HCT116 (cell line): ENCODE data around the gene SRCAP. TPM values are rescaled to one million over a fixed set of nuclear protein-coding genes. Genes with fewer than 3 reads are reported as not detected.

ENCODE experiments used
- ATAC-seq: fragments of 200-7000 bp; cut with Tn5 transposase; 2 replicates; pipeline ENCODE4 v1.9.1; 2020; ENCODE audit warnings: mild to moderate bottlenecking, moderate library complexity
- BruUV-seq: library from RNA; stranded (reverse); fragments of 400-500 nt; replicated peaks from 2 replicates; lab custom pipeline; 2021; lab: Mats Ljungman, UMichigan
- CTCF ChIA-PET: fragments of 300-600 bp; sonication (Branson Sonifier 250); formaldehyde crosslinking; loops from one replicate; lab custom pipeline; 2021; ENCODE audit warnings: antibody characterized with exemption; lab: Charles Lee
- POLR2A ChIA-PET: fragments of 300-600, 350-600 bp; sonication (Branson Sonifier 250); formaldehyde crosslinking; loops from one replicate; lab custom pipeline; 2021; ENCODE audit warnings: antibody characterized with exemption; lab: Charles Lee
- RAD21 ChIA-PET, 2 experiments: fragments of 300-600 bp; sonication (Branson Sonifier 250); formaldehyde crosslinking; loops; one replicate each; lab custom pipeline; 2023; ENCODE audit warnings: low total read pairs in 2 of 2; ENCODE audit not compliant: uncharacterized antibody in 2 of 2, unreplicated experiment in 2 of 2, low non-redundant PET in 1 of 2; lab: Charles Lee
- DNase-seq: peaks from one replicate; pipeline ENCODE4 v3.0.0-alpha.2; 2010; ENCODE audit warnings: low read depth, low spot score
- H2AFZ ChIP-seq: fragments of 200-600 bp; shearing (Covaris generic), sonication (generic); 2 replicates; pipeline ENCODE4 v1.6.1; 2017; ENCODE audit warnings: low read depth, mixed run types, mixed read lengths, antibody characterized with exemption, low read length; ENCODE audit not compliant: poor library complexity, severe bottlenecking
- H3K27ac ChIP-seq: 2 replicates; pipeline ENCODE4 v1.5.1; 2012; ENCODE audit warnings: low read depth, low read length
- H3K27me3 ChIP-seq: fragments of 200-600 bp; sonication (generic); 2 replicates; pipeline ENCODE4 v1.6.1; 2016; ENCODE audit warnings: mixed run types, low read length, mixed read lengths; ENCODE audit not compliant: insufficient read depth
- H3K36me3 ChIP-seq, 2 experiments: fragments of 200-500 bp in 1 of 2; fragments of 200-600 bp in 1 of 2; sonication (Bioruptor generic) in 1 of 2; sonication (generic) in 1 of 2; 2 replicates each; pipeline versions ENCODE4 v1.5.1 to v1.6.1; 2014 to 2016; ENCODE audit warnings: low read length in 2 of 2, inconsistent platforms in 1 of 2, mixed read lengths in 1 of 2, mixed run types in 1 of 2; ENCODE audit not compliant: insufficient read depth in 2 of 2, control insufficient read depth in 1 of 2
- H3K4me1 ChIP-seq, 2 experiments: fragments of 200-600 bp in 1 of 2; sonication (generic) in 1 of 2; 2 replicates each; pipeline versions ENCODE4 v1.5.1 to v1.6.1; 2012 to 2017; ENCODE audit warnings: low read length in 2 of 2, inconsistent platforms in 1 of 2, mild to moderate bottlenecking in 1 of 2, mixed read lengths in 1 of 2, mixed run types in 1 of 2, moderate library complexity in 1 of 2; ENCODE audit not compliant: insufficient read depth in 2 of 2, control insufficient read depth in 1 of 2
- H3K4me2 ChIP-seq: fragments of 200-600 bp; sonication (generic); 2 replicates; pipeline ENCODE4 v1.6.1; 2017; ENCODE audit warnings: mixed run types, low read length, mixed read lengths
- H3K4me3 ChIP-seq, 2 experiments: fragments of 200-600 bp in 1 of 2; sonication (generic) in 1 of 2; replicated peaks in 1 of 2; 2 replicates each; pipeline ENCODE4 v1.5.1; 2011 to 2016; ENCODE audit warnings: low read length in 2 of 2, control low read depth in 1 of 2, low read depth in 1 of 2, mild to moderate bottlenecking in 1 of 2, mixed read lengths in 1 of 2, mixed run types in 1 of 2
- H3K79me2 ChIP-seq: fragments of 200-600 bp; sonication (generic); 2 replicates; pipeline ENCODE4 v1.6.1; 2017; ENCODE audit warnings: mild to moderate bottlenecking, mixed run types, low read length, moderate library complexity, mixed read lengths; ENCODE audit not compliant: insufficient read depth
- H3K9ac ChIP-seq: fragments of 200-600 bp; sonication (generic); 2 replicates; pipeline ENCODE4 v1.6.1; 2016; ENCODE audit warnings: low read length, mixed read lengths
- H3K9me2 ChIP-seq: fragments of 200-600 bp; sonication (generic), shearing (Covaris generic); 2 replicates; pipeline ENCODE4 v1.6.1; 2017; ENCODE audit warnings: mixed run types, mild to moderate bottlenecking, moderate library complexity; ENCODE audit not compliant: insufficient read depth
- H3K9me3 ChIP-seq, 2 experiments: fragments of 200-500 bp in 1 of 2; fragments of 200-600 bp in 1 of 2; sonication (Bioruptor generic) in 1 of 2; sonication (generic) in 1 of 2; 2 replicates each; pipeline ENCODE4 v1.6.1; 2014 to 2017; ENCODE audit warnings: low read length in 2 of 2, mixed read lengths in 2 of 2, inconsistent platforms in 1 of 2, low read depth in 1 of 2, mild to moderate bottlenecking in 1 of 2, mixed run types in 1 of 2, moderate library complexity in 1 of 2; ENCODE audit not compliant: control insufficient read depth in 1 of 2, insufficient read depth in 1 of 2
- H4K20me1 ChIP-seq: fragments of 200-600 bp; sonication (generic), shearing (Covaris generic); 2 replicates; pipeline ENCODE4 v1.6.1; 2017; ENCODE audit warnings: mixed run types, mild to moderate bottlenecking, moderate library complexity; ENCODE audit not compliant: insufficient read depth
- EGR1 ChIP-seq: IDR thresholded peaks from 2 replicates; pipeline ENCODE4 v1.6.1; 2012; ENCODE audit warnings: low read depth
- FOSL1 ChIP-seq: IDR thresholded peaks from 2 replicates; pipeline ENCODE4 v1.6.1; 2012; ENCODE audit warnings: low read depth
- JUND ChIP-seq: IDR thresholded peaks from 2 replicates; pipeline ENCODE4 v1.6.1; 2012
- RAD21 ChIP-seq: IDR thresholded peaks from 2 replicates; pipeline ENCODE4 v1.6.1; 2012; ENCODE audit warnings: low read depth, mild to moderate bottlenecking
- REST ChIP-seq: IDR thresholded peaks from 2 replicates; pipeline ENCODE4 v1.6.1; 2012; ENCODE audit warnings: low read depth
- SRF ChIP-seq: IDR thresholded peaks from 2 replicates; pipeline ENCODE4 v1.6.1; 2012; ENCODE audit warnings: low read depth
- YY1 ChIP-seq: IDR thresholded peaks from 2 replicates; pipeline ENCODE4 v1.6.1; 2011; ENCODE audit warnings: low read length, low read depth, moderate library complexity, mild to moderate bottlenecking; ENCODE audit not compliant: insufficient replicate concordance; ENCODE audit errors: extremely low read depth
- ZNF274 ChIP-seq: fragments of 200-500 bp; sonication (Bioruptor generic); IDR thresholded peaks from 2 replicates; pipeline ENCODE4 v1.6.1; 2014; ENCODE audit warnings: mild to moderate bottlenecking, low read depth, low read length, inconsistent platforms
- intact Hi-C: fragments of 100-400 bp; cut with micrococcal nuclease; formaldehyde crosslinking; loops from 2 replicates; pipeline ENCODE4 v1.10.0; 2022
- total RNA-seq: library from RNA; stranded (reverse); gene quantifications from one replicate; pipeline ENCODE4 v1.2.1, GENCODE V29; 2021; ENCODE audit not compliant: unreplicated experiment

The SRCAP gene
- total RNA-seq, 1 experiment from 2014 or later = 59.6 TPM

GRCh38 chr16:30741461-30741914, 42.5 kb downstream of the SRCAP start (continued):
- TF ChIP-seq REST = no peak

- CTCF ChIA-PET = no interaction called here
- RAD21 ChIA-PET = no interaction called here
- no TSS peak for BruUV-seq
- H3K36me3 ChIP-seq = peaks cover 8 to 30% of the 10 kb centered on the region in 2 experiments; a peak in 3 of 4 replicates
- no peaks in the 10 kb centered on the region for H3K9me3 ChIP-seq
- POLR2A ChIA-PET = no interaction called here
- DNase-seq (no peak), ATAC-seq (no peak)
- H3K27ac ChIP-seq = no peak overlapping the region; the same call in 1 of the 2 replicates
- H3K27me3 ChIP-seq = no peaks in the 10 kb centered on the region
- no peak overlapping the region for H3K4me2 ChIP-seq
- intact Hi-C loops = no loop called here
- TF ChIP-seq FOSL1 (no peak), JUND (no peak), ZNF274 (no peak), EGR1 (no peak), RAD21 (no peak), SRF (no peak), YY1 (no peak)
- no peak overlapping the region for H3K4me3 ChIP-seq
- no peak overlapping the region for H3K9ac ChIP-seq
- peaks cover 37 to 51% of the 10 kb centered on the region in 2 experiments for H3K4me1 ChIP-seq
- H4K20me1 ChIP-seq = no peaks in the 10 kb centered on the region
- no peaks in the 10 kb centered on the region for H3K9me2 ChIP-seq
- no peak overlapping the region for H2AFZ ChIP-seq
- peaks cover 25% of the 10 kb centered on the region for H3K79me2 ChIP-seq
These were observed 44.7 kb downstream of the SRCAP start for GRCh38 chr16:30743716-30744115.
